ENCODE results near the gene PRR5L.

The PRR5L gene

GRCh38 chr11:36400766-36401455 lies 104.8 kb downstream of the PRR5L start:
- DNase-seq (ENCODE audit: low read depth in 2 of 2), result no peak

DNA sequence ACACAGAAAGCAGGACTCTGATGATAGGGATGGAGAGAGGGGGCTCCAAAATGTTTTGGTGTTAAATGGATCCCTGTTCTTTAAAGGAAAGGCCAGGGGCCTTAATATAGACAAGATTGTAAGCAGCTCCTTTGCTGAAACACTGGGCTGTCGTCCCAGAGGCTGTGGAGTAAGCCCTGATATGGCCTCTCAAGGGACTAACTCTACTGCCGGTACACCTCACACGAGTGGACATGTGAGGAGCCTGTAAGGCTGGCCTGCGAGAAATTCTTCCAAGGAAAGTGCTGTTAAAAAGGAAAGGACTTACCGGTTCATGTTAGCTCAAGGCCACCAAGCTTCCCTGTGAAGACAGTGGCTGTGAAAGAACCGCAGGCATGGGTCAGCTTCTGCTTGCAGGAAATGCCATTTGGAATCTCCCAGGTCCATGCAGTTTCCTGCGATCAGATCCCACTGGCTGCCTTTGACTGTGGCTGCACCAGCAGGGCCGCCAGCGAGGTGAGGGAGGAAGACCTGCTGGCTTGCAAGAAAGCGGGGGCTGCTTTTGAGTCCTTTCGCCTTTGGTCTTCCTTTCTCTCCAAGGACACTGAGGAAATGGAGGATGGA lies 106.6 kb downstream of the PRR5L start:
- no peak for DNase-seq (ENCODE audit: low read depth in 2 of 2)

DNA sequence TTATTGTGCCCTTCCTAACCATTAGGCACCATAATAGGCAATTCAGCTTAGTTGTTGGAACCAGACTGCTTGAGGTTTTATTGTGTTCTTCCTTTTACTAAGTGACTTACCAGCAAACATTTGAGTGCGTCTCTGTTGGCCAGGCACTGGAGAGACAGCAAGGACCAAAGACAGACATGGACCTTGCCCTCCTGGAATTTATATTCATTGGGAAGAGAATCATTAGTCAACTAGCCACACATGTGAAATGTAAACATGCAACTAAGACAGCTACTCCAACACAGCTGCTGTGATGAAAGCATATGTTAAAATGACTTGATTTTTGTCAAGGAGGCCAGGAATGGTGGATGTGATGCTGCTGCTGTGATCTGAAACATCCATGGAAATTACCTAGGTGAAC lies 107.6 kb downstream of the PRR5L start:
- no peak for DNase-seq (ENCODE audit: low read depth in 2 of 2)

DNA sequence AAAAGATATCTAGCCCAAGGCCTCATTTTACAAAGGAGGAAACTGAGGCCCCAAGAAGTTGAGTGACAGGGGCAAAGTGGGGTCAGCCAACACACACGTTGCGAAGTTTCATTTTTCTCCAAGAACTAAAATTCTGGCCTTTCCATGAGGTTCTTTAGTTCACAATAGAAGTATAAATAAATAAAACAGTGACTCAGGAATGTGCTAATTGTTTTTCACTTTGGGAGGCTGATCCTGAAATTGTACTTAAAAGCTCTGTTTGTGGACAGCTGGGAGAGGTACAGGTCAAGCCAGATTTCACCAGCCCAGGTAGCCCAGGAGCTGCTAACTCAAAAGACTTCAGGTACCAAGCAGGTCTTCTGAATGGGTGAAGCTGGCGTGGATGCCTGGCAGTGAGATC lies 108.7 kb downstream of the PRR5L start:
- no peak for DNase-seq (ENCODE audit: low read depth in 2 of 2)

DNA sequence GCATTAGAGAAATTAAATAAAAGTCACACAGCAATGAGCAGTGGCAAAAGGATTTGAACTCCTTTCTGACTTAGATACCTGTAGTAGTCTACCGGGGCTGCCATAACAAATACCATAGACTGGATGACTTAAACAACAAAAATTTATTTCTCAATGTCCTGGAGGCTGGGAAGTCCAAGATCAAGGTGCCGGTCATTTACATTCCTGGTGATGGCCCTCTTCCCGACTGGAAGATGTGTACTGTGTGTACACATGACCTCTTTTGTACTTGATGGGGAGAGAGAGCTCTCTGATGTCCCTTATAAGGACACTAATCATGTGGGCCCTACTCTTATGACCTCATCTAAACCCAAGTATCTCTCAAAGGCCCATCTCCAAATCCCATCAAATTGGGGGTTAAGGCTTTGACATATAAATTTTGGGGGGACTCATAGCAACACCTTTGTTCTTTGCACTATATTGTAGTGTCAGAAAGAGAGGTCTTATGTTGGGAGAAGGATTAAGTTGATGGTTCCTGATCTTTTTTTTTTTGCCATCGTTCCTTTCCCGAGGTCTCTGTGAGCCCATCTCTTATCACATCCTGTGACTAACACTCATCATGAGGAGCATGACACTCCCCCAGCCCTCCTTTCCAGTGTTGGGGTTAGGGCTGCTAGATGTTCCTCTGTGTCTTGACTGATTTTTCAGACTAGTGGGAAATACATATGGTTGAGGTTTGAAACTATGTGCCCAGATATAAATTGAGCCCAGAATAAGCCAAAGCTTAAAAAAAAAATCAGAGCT lies 109.7 kb downstream of the PRR5L start:
- no peak for DNase-seq (ENCODE audit: low read depth in 2 of 2)

- no peak for DNase-seq (ENCODE audit: low read depth in 2 of 2)
Observed at GRCh38 chr11:36407356-36407755, 111.3 kb downstream of the PRR5L start.

GRCh38 chr11:36408498-36409136 lies 112.5 kb downstream of the PRR5L start:
- no peak for DNase-seq (ENCODE audit: low read depth in 2 of 2)

DNA sequence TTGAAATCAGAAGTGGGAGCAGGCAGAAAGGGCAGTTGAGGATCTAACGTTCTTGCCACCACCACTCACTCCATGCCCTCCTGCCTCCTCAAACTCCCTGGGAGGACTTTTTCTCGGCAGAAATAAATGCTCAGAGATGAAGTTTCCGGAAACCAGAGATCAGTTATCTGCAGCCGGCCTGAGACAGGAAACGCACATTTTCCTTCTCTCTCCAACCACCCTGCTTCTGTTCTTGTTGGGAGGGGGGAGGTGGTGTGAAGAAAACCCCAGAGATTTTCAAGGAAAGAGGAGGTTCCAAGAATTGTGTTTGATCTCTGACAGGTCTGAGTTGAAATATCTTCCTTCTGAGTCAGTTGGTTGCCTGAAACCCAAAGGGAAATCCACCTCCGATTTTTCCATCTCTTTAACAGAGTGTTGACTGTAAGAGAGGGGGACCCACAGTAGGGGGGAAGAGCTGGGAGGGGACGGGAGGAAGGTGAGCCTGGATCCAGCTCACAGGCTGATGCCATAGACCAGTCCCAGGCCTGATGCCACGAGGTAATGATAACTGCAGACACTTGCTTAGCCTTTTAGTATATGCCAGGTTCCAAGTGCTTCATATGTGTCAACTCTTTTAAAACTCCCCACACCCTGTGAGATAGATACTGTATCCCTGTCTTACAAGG lies 113.2 kb downstream of the PRR5L start:
- no peak for DNase-seq (ENCODE audit: low read depth in 2 of 2)

GRCh38 chr11:36411202-36411640 lies 115.1 kb downstream of the PRR5L start:
- no peak for DNase-seq (ENCODE audit: low read depth in 2 of 2)

- DNase-seq (ENCODE audit: low read depth in 2 of 2), result no peak
Observed at GRCh38 chr11:36412781-36413383, 116.8 kb downstream of the PRR5L start.

DNA sequence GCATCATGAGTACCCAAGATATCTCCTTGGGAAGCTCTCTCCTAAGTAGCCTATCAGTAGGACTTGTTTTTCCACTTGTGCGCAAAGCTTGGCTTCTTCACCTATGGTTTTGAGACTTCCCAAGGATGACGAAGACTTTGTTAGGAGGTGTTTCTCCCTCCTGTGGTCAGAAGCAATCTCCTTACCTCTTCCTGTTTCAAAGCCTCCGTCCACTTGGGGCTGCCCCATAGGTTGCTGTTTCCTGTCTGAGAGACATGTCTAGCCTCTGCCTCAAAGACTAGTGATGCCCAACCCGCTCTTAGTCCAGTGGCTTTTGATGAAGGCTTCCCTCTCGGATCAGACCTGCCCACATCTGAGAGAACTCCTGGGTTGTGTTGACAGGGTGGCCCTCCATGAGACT lies 121.1 kb downstream of the PRR5L start:
- DNase-seq (ENCODE audit: low read depth in 2 of 2), result no peak

GRCh38 chr11:36419791-36420424 lies 123.8 kb downstream of the PRR5L start:
- no peak for DNase-seq (ENCODE audit: low read depth in 2 of 2)

- no peak for DNase-seq (ENCODE audit: low read depth in 2 of 2)
Observed at GRCh38 chr11:36421546-36422155, 125.6 kb downstream of the PRR5L start.

GRCh38 chr11:36425561-36426081 lies 129.5 kb downstream of the PRR5L start:
- DNase-seq (ENCODE audit: low read depth in 2 of 2), result no peak

- no peak for DNase-seq (ENCODE audit: low read depth in 2 of 2)
Observed at GRCh38 chr11:36426226-36426848, 130.2 kb downstream of the PRR5L start.

DNA sequence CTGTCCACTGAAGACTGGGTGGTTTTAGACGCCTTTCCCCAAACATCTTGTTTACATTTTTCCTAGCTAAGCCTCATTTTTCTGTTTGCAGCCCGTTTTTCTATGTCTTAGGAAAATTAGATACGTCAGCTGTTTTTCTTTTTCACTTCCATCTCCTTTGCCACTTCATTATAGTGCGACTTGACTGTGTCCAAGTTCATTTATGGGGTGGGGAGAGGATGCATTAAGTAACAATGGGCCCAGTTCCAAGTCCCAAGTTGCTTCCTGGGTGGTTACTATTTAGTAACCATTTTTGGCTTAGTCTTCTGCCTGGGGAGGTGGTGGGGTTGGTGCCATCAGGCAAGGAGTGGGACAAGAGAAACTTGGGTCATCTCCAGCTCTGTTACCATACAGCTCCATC lies 131.0 kb downstream of the PRR5L start:
- DNase-seq (ENCODE audit: low read depth in 2 of 2), result no peak

- no peak for DNase-seq (ENCODE audit: low read depth in 2 of 2)
Observed at GRCh38 chr11:36427876-36428275, 131.8 kb downstream of the PRR5L start.

DNA sequence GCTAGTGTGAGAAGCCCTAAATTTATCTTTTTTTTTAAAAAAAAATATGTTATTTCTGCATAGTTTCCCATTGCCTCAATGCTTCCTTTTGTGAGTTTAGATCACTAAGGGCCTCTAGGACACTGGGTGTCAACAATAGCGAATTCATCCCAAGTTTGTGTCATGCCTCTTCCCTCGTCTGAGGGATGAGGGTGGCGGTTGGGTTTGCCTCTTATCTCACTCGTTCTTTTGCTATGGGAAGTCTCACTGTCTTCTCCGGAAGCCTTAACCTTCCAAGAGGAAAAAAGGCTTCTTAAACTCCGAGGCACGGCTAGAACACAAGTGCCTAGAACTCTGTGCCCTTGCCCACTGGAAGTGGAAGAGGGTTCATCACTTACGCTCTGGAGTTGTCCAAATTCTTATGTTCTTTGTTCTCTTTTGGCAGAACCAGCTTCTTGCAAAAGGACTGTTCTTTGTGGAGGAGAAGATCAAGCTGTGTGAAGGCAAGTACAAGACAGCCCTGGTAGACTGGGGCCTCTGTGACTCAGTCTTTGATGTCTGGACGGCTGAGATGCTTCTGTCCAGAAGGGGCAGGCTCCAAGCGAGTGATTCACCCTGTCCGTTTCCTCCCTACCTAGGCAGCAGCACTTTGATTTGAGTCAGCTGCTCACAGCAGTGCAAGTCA lies 135.5 kb downstream of the PRR5L start:
- DNase-seq (ENCODE audit: low read depth in 2 of 2), result no peak

- DNase-seq (ENCODE audit: low read depth in 2 of 2), result no peak
Observed at GRCh38 chr11:36432093-36432469, 136.0 kb downstream of the PRR5L start.
